ENCODE measurements around the gene TIAM1. TPM values are rescaled to one million over a fixed set of nuclear protein-coding genes. Genes with fewer than 3 reads are reported as not detected.
A peak's percentile ranks its signal among the peaks of the same experiment; 100 is the strongest.

TIAM1 gene
- 94.2 TPM for total RNA-seq

DNA sequence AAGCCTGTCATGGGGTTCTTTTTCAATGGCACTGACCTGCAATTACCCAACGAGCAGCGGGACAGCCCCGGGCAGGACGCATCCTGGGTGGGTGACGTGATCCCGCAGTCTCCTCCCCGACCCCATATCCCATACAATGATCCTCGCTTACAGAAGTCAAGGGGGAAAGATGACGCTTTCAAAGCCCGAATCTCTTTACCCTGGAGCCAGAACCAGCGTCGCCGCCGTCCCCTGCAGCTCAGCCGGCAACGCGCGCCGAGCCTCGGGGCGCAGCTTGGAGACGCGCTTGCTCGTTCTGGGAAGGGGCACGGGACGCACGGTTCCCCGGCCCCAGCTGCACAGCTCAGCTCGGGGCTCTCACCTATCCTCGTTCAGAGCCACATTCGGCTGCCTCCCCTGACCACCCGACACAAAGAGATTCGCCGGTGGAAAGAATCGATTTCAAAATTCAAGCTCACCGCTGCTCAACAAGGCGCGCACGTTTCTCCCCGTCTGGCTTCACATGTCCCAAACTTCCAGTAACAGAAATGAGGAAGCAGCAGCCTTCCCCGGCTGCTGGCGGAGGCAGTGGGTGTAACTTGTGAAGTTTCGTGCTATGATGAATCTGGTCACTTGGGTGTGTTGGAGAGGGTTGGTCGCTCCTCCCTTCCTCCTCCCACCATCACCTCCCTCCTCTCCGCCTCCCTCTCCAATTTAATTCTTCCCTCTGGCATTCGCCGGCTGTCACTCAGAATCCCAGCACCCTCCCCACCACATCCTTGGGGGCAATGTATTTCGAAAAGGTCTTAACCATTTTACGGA lies at the start of gene TIAM1:
TSS of gene TIAM1 (minus strand) at position 582 of the 801 bp plus-strand sequence. CDS start 77,289 bp downstream, outside the sequence.
- peak; percentile 79 for DNase-seq (ENCODE audit: low spot score)

GRCh38 chr21:31387560-31388186 lies 43.6 kb upstream of the TIAM1 start:
- DNase-seq (ENCODE audit: low spot score) = no peak

- no peak for DNase-seq (ENCODE audit: low spot score)
Observed at GRCh38 chr21:31386006-31386405, 41.9 kb upstream of the TIAM1 start.

- no peak for DNase-seq (ENCODE audit: low spot score)
Observed at GRCh38 chr21:31383770-31384169, 39.7 kb upstream of the TIAM1 start.

GRCh38 chr21:31382060-31382459 lies 38.0 kb upstream of the TIAM1 start:
- DNase-seq (ENCODE audit: low spot score) = no peak

- no peak for DNase-seq (ENCODE audit: low spot score)
Observed at GRCh38 chr21:31376301-31376700, 32.2 kb upstream of the TIAM1 start.

DNA sequence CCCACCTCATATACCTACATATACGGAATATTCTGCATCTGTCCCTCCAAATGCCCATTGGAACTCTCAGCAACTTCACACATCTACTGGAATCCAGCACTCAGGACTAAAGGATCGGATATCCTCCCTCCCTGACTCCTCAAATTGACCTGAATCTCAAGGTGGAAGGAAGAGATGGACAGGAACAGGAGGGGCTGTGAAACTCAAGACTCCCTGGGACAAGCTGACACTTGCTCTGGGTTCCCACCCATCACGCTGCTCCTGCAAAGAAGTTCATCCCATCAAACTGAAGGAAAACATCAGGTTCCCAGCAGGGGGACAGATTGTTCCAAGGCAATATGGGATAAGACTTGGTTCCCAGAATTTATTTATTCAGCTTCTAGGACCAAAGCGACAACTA lies 30.3 kb upstream of the TIAM1 start:
- no peak for DNase-seq (ENCODE audit: low spot score)

- no peak for DNase-seq (ENCODE audit: low spot score)
Observed at GRCh38 chr21:31372471-31372765, 28.4 kb upstream of the TIAM1 start.

GRCh38 chr21:31371715-31372470 lies 27.8 kb upstream of the TIAM1 start:
- no peak for DNase-seq (ENCODE audit: low spot score)

GRCh38 chr21:31370893-31371544 lies 27.0 kb upstream of the TIAM1 start:
- no peak for DNase-seq (ENCODE audit: low spot score)

- no peak for DNase-seq (ENCODE audit: low spot score)
Observed at GRCh38 chr21:31370281-31370892, 26.3 kb upstream of the TIAM1 start.

DNA sequence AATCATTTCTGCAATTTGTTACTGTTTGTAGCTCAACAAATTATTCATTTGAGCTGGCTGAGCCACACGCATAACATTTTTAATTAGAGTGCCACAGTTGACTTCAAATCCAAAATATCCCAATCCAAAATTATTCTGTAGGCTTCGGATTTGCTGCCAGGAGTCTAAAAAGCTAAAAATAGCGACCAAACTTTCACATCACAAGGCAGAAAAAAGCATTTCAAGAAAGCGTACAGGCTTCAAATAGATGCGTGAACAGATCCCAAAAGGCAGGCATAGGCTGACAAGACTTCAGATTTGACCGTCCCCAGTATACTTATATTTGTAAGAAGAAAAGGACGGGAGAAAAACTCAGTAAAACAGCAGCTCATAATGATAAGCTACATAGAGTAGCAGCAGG lies 24.3 kb upstream of the TIAM1 start:
- no peak for DNase-seq (ENCODE audit: low spot score)

DNA sequence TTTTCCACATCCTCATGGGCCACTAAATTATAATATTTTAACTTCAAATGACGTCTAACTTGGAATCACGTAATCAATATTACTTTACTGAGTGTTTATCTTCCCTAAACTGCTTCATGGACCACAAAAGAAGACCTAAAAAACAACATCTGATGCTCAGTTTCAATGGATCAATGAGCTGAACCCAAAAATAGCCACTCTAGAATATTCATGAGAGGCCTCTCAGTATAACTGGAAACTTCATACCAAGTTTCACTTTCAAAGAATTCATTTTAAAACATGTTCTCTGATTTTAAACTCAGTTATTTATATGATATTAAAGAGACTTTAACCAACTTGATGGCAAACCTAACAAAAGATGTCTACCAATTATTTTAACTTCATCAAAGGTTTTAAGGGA lies 23.7 kb upstream of the TIAM1 start:
- DNase-seq (ENCODE audit: low spot score) = no peak

DNA sequence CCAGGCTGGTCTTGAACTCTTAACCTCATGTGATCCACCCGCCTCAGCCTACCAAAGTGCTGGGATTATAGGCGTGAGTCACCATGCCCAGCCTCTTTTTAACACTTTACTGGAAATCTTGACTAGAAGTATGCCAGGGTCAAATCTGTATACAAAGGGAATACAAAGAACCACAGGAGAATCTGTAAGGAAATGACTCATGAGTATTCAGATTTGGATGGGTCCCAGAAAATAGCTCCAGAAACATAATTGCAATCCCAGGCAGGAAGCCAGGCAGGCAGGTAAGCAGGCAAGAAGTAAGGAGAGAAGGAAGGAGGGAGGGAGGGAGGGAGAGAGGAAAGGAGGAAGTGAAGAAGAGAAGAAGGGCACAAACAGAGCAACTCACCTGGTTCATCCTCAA lies 22.8 kb upstream of the TIAM1 start:
- peak; percentile 56 for DNase-seq (ENCODE audit: low spot score)

DNA sequence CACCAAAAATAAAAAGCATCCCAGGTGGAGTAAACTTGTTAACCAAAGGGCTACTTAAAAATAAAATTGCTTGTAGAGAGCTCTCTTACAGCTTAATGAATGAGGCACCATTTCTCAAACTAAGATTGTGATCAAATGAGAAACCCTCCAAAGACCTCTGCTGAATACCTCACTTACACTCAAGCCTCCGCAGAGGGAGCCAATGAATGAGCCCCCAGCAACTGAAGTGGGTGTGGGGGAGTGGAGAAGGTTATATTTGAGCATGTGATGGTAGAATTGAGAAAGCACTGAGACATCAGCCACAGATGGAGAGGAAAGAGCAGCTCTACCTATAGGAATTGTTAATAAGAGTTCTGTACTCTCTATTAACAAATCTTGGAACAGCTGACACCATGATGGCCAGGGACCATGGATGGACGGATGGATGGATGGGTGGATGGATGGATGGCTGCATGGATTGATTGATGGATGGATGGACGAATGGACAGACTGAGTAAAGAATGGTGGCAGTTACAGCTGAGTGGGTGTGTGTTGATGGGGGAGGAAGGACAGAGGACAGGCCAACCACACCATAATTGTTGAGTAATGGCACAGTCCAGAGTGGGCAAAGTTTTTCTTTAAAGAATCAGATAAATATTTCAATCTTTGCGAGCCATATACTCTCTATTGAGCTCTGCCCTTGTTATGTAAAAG lies 20.3 kb upstream of the TIAM1 start:
- DNase-seq (ENCODE audit: low spot score) = no peak

- DNase-seq (ENCODE audit: low spot score) = no peak
Observed at GRCh38 chr21:31363720-31364119, 19.7 kb upstream of the TIAM1 start.

- DNase-seq (ENCODE audit: low spot score) = no peak
Observed at GRCh38 chr21:31360717-31361116, 16.7 kb upstream of the TIAM1 start.

DNA sequence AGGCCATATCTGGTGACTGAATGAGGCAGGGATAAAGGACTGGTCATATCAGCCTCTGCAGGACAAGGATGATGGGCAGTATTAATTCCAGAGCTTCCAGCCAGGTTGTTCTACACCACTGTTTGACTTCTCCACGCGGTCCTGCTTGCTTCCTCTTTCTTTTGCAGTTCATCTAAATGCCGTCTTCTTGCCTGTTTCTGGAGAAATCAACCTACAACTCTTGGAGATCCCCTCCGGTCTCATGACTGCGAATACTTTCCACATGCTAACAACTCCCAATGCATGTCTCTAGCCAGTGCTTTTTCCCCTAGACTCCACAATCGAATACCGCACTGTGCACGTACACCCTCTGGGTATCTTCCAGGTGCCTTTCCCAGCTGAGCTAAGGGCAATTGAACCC lies 14.1 kb upstream of the TIAM1 start:
- no peak for DNase-seq (ENCODE audit: low spot score)

DNA sequence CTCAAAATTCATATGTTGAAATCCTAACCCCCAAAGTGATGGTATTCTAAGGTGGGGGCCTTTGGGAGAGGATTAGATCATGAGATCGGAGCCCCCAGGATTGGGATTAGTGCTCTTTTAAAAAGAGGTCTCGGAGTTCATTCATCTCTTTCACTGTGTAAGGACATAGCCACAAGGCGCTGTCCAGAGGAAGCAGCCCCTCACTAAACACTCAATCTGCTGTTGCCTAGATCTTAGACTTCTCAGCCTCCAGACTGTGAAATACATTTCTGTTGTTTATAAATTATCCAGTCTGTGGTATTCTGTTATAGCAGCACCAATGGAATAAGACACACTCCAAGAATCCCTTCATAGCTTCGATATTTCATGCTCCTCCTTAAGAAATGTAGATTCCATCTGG lies 12.4 kb upstream of the TIAM1 start:
- DNase-seq (ENCODE audit: low spot score) = no peak

GRCh38 chr21:31354604-31355443 lies 10.8 kb upstream of the TIAM1 start:
- DNase-seq (ENCODE audit: low spot score) = peak; percentile 78
